HG02763 (cell line): ENCODE results near the gene LAIR2.
A peak's percentile ranks its signal among the peaks of the same experiment; 100 is the strongest.

ENCODE experiments used
- ATAC-seq: cut with Tn5 transposase; IDR thresholded peaks from one replicate; pipeline ENCODE4 v1.9.1; 2021; ENCODE audit warnings: mild to moderate bottlenecking, moderate library complexity; ENCODE audit not compliant: unreplicated experiment

Gene LAIR2

GRCh38 chr19:54502518-54503048, at the start of gene LAIR2:
LAIR2 (plus strand) TSS chr19:54502831; CDS start chr19:54502919, 88 bp downstream.
- no peak for ATAC-seq

DNA sequence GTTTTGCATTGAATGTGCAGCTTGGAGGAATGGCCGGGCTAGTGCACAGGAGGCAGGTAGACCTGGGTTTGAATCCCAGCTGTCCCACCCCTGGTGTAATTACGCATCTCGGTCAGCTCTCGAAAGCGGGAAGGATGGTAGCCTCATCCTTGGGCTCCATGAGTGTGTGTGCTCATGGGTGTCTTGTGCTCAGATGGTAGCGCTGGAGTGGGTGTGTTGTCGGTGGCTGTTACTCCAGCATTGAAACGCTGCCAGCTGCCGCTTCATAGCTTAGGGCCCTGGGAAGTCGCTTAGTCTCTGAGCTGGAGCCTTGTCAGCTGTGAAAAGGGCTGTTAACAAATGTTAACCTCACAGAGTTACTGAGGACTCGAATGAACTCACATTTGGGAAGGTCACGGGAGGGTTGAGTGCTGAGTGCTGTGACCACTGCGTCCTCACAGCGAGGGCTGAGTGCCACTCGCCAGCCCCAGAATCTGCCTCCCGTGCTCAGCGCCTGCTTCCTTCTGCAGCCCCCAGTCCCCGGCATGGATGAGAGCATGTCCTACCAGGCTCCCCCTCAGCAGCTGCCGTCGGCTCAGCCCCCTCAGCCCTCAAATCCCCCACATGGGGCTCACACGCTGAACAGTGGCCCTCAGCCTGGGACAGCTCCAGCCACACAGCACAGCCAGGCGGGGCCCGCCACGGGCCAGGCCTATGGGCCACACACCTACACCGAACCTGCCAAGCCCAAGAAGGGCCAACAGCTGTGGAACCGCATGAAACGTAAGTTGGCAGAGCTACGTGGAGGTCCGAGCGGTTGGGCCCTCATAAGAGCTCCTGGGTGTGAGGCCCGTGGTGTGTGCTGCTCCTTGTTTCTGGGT, 48.5 kb upstream of the LAIR2 start:
- ATAC-seq, result no peak

DNA sequence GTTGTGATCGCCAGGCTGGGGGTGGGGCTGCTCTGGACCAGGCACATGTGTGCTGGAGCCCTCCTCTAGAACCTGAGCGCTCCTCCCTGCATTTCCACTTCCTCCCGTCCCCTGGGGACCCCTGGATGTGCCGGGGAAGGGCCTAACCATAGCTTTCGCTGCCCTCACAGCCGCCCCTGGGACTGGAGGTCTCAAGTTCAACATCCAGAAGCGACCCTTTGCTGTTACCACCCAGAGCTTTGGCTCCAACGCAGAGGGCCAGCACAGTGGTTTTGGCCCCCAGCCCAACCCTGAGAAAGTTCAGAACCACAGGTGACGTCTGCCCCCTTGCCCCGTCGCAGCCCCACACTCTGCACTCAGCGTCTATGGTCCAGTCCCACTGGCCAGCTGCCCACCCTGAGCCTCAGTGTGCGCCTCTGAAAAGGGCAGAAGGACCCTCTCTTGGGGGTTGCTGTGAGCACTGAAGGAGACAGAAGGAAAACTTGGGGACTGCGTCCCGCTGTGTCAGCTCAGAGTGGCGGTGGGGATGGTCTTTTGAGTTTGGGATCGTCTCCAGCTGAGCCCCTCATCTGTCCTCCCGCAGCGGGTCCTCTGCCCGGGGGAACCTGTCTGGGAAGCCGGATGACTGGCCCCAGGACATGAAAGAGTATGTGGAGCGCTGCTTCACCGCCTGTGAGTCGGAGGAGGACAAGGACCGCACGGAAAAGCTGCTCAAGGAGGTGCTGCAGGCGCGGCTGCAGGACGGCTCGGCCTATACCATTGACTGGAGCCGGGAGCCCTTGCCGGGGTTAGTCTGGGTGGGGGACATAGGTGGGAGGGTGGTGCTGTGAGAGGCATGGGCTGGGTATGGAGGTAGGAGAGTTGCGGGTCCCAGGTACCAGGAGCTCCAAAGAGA, 47.6 kb upstream of the LAIR2 start:
- no peak for ATAC-seq

DNA sequence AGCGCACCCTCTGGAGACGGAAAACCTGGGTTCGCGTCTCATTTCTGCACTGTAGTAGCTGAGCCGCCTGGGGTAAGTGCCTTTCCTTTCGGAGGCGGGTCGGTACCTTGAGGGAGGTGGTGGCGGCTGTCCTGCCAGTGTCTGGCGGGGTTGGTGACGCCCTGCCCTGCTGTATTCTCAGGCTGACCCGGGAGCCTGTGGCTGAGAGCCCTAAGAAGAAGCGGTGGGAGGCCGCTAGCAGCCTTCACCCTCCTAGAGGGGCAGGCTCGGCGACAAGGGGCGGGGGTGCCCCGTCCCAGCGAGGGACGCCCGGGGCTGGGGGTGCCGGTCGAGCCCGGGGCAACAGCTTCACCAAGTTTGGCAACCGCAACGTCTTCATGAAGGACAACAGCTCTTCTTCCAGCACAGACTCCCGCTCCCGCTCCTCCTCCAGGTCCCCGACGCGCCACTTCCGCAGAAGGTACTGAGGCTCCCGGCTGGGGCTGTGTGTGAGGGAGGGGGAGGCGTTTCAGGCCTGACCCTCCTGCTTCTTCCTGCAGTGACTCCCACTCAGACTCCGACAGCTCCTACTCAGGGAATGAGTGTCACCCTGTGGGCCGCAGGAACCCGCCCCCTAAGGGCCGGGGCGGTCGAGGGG, 46.7 kb upstream of the LAIR2 start:
- ATAC-seq, result no peak

DNA sequence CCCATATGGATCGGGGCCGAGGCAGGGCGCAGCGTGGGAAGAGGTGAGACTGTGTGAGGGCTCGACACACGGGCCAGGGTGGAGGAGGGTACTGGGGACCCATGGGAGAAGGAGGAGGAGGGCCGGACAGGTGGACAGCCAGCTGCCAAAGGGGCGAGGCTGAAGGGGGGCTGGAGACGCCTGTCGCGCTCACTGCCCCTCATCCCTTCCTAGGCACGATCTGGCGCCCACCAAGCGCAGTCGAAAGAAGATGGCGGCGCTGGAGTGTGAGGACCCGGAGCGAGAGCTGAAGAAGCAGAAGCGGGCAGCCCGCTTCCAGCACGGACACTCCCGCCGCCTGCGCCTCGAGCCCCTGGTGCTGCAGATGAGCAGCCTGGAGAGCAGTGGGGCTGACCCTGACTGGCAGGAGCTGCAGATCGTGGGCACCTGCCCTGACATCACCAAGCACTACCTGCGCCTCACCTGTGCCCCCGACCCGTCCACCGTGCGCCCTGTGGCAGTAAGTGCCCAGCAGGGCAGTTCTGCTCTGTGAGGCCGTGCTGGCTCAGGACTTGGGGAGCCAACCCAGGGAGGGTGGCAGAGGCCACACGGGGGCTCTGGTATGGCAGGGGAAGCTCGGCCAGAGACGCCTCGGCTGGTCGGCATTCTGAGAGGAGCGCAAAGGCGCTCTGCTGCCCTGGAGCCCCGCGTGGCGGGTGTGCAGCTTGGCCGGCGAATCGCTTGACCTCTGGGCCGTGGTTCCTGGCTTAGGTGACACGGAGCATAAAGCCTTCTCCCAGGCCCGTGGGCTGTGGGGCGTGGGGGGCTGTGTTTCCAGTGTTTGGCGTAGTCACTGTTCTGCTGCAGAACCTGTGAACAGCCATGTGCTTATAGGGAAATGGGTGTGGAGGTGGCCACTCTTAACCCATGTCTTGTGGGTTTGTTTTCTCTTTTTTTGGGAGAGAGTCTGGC, 45.9 kb upstream of the LAIR2 start:
- ATAC-seq, result no peak

DNA sequence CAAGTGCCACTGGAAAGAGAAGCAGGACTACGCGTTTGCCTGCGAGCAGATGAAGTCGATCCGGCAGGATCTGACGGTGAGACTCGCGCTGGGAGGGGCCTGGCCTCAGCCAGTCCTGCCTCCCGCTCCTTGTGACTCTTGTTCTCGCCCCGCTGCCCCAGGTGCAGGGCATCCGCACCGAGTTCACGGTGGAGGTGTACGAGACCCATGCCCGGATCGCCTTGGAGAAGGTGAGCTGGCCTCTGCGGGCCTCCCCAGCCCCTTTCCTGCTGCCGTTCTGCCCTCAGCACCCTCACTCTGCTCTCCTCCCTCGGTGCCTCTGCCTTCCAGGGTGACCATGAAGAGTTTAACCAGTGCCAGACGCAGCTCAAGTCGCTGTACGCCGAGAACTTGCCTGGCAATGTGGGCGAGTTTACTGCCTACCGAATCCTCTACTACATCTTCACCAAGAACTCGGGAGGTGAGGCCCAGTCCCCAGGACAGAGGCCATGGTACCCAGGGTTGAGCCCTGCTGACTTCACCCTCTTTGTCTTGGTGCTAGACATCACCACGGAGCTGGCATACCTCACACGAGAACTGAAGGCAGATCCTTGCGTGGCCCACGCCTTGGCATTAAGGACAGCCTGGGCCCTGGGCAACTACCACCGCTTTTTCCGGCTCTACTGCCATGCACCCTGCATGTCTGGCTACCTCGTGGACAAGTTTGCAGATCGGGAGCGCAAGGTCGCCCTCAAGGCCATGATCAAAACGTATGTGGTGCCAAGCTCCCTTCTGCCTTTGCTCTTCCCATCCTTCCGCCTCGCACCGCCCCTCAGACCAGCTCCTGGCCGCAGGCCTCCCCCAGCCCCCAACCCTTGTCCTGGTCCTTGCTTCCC, 44.6 kb upstream of the LAIR2 start:
- ATAC-seq, result no peak

DNA sequence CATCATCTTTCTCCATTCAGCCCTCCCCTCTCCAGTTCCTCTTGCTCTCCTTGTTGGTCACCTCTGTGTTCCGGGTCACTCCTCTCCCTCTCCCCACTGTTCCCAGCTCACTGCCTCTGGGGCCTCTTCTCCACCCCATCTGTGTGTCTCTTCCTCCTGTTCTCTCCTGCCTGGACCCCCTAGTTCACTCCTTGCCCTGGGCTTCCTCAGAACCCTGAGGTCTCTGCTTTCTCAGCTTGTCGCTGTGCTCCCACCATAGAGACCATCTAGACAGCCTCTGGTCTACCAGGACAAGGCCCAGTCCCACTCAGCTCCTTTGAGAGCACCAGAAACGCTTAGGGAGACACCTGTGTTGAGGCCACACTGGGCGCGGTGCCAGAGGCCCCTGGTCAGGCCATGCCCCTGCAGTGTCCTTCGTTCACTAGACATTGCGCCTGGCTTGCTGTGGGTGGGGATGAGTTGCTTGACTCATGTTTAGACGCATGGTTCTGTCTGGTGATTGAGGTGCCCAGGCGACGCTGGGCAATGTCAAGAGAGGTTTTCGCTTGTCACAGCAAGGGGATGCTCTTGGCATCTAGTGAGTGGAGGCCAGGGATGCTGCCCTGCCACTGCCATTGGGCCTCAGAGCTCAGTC, 43.9 kb upstream of the LAIR2 start:
- ATAC-seq, result no peak

GRCh38 chr19:54459282-54460229, 43.1 kb upstream of the LAIR2 start:
- ATAC-seq, result no peak

DNA sequence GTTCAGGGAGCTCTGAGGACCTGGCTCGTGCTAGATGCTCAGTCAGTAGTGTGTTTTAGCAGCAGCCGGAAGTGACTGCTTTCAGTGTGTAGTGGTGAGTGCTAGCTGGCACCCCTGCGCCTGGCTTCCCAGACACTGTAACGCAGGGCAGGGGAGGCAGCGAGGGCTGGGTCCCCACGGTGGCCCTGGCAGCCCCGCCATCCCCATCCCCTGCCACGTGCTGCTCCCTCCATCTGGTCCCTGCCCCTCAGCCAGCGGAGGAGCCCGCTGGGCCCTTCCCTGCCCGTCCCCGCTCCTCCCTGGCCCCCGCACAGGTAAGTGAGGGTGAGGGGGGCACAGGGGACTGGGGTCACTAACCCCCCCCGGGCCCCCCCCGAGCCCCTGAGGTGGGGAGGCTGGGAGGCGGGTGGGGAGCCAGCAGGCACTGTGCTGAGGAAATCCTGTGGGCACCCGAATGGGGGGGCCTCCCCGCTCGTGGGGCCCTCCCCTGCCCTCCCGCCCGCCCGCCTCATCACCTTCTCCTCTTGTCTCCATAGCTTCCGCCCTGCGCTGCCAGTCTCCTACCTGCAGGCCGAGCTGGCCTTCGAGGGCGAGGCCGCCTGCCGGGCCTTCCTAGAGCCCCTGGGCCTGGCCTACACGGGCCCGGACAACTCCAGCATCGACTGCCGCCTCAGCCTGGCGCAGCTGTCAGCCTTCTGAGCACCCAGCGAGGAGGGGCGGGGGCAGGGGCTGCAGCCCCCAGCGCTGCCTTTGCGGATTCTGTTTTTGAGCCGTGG, 42.2 kb upstream of the LAIR2 start:
- ATAC-seq, result no peak

DNA sequence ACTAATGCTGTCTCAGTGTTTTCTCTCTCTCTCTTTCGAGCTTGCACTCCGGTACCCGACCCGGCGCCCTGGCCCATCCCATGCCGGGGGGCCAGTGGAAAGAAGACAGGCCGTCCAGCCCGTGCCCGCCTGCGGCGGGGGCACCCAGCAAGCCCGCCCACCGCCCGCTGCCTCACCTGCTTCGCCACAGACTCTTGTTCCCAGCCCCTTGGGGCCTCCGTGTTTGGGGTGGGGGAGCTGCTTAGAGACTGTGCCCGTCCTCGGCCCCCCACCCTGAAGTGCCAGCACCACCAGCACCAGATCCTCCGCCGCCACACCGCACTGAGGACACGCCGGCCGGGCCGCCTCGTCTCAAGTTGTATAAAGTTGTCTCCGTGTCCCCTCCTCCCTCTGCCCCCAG, 41.4 kb upstream of the LAIR2 start:
- no peak for ATAC-seq

GRCh38 chr19:54461613-54462012, 41.0 kb upstream of the LAIR2 start:
- no peak for ATAC-seq

- ATAC-seq, result no peak
These were observed 40.5 kb upstream of the LAIR2 start for GRCh38 chr19:54462047-54462654.

DNA sequence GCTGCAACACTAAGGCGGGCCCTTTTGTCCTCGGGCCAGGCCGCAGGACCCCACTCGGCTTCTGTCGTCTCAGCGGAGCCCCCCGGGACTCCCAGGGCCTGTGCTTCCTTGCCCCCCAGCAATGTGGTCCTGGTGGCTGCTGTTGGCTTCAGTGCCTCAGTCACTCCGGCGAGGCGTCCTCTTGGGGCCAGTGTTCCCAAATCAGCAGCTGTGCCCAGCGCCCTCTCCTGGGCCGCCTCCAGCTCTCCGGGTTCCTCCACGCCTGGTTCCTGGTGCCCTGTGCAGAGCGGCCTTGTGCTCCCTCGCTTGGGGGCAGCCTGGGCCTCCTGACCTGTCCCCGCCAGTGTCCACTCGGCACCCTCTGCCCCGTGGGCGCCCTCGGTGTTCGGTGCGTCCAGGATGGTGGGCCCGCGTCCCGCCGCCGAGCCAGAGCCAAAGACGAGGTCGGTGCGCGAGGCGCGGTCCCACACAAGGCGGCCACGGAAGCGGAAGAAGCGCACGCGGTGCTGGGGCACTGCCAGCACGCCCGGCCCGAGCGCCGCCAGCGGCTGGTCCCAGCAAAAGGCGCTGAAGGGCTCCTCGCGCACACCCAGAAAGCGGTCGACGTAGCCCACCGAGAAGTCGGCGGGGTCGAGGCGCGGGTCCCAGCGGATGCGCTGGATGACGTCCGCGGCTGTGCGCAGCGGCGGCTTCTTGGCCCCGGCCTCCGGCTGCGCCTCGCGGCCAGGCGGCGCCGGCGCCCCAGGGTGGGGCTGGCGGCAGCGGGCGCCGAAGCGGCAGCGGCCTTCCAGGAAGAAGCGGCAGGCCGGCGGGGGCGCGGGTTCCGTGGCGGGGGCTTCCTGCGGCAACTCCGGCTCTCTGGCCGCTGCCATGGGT, 39.7 kb upstream of the LAIR2 start:
- ATAC-seq, result peak; percentile 2

- ATAC-seq, result peak; percentile 59
These were observed 39.0 kb upstream of the LAIR2 start, which contains the start of gene LENG9 for GRCh38 chr19:54463531-54464043. LENG9 (minus strand) TSS chr19:54463778; CDS start chr19:54463526, 252 bp downstream.

DNA sequence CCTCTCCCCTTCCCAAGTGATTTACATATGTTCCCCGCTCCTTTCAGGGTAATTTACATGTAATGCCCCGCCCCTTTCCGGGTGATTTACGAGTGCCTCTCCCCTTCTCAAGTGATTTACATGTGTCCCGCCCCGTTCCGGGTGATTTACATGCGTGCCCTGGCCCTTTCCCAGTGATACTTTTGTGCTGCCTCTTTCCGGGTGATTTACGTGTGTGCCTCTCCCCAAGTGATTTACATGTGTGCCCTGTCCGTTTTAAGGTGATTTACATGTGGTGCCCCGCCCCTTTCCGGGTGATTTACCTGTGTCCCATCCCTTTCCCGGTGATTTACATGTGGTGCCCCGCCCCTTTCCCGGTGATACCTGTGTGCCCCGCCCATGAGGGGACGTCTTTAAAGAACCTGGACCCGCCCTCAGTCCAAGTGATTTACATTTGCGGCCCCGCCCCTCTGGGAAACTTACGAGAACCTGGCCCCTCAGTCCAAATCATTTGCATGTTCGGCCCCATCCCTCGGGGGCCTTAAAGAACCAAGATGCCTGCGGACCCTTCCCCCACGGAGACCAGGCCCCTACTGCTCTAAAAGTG, 38.5 kb upstream of the LAIR2 start:
- peak; percentile 40 for ATAC-seq
